Stimulated activated naive CD8-positive, alpha-beta T cell treated with anti-CD3 and anti-CD28 coated beads, Interleukin-15, Interleukin-2, amounts not matched to agents 100 U/mL and 50 U/mL, for 24 hours (primary cell): ENCODE results near the gene XKR3.
A peak's percentile ranks its signal among the peaks of the same experiment; 100 is the strongest.
"Not testable (repeated sequence)": the region's sequence is repeated elsewhere in the genome, so short reads cannot be mapped to it uniquely, and the experiment has no call there.

Experiments used
- ATAC-seq: fragments of 150-1000 bp; cut with Tn5 transposase; one replicate; pipeline ENCODE4 v1.10.0; 2021
- DNase-seq: peaks from one replicate; pipeline ENCODE4 v3.0.0; 2021

Gene XKR3

GRCh38 chr22:16824716-16825687 is at the start of gene XKR3:
XKR3 (minus strand) TSS chr22:16825411; CDS start chr22:16808073, 17,338 bp downstream.
- ATAC-seq, result no peak
- DNase-seq, result no peak

DNA sequence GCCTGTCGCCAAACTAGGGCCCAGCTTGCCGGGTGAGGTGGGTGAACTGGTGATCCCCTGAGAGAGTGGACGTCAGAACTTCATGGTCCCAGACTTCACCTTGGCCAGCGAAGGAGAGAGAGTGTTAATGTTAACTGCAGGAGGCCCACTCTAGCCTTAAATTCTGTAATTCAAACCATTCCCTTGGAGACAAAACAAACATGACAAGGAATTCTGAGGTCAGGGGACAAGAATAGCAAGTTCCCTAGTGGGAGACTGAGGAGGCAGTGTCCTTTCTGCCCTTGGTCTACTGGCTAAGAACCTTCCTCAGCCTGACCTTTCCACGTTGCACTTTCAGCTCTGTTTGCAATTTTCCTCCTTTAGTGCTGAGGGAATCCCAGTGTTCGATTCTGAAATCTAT is 44.4 kb upstream of the XKR3 start:
- ATAC-seq, DNase-seq: not testable (repeated sequence)

DNA sequence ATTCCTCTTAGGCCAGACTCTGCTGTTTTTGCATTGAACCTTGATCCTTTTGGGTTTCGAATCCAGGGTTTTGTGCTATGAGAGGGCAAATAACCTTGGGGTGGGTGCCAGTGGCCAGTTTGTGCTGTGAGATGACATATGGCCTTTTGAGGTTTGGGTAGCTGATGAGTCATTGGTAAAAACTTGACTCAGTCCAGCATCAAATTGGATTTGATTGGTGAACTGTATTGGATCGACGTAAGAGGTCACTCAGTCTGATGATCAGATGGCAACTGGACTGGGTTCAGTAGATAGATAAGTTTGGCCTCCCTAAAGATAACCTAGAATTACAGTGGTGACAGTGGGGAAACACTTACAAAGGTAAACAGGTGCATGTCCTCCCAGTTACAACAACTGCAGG is 41.0 kb upstream of the XKR3 start:
- no peak for ATAC-seq
- no peak for DNase-seq

GRCh38 chr22:16856851-16857250 is 31.6 kb upstream of the XKR3 start:
- ATAC-seq, DNase-seq: not testable (repeated sequence)

GRCh38 chr22:16854631-16855030 is 29.4 kb upstream of the XKR3 start:
- ATAC-seq (no peak), DNase-seq (no peak)

- ATAC-seq, result not testable (repeated sequence)
These were observed 26.2 kb upstream of the XKR3 start for GRCh38 chr22:16851268-16851996.

GRCh38 chr22:16847271-16847670 is 22.1 kb upstream of the XKR3 start:
- DNase-seq, result no peak
- no peak for ATAC-seq

More at GRCh38 chr22:16851268-16851996, 26.2 kb upstream of the XKR3 start:
- not testable (repeated sequence) for DNase-seq

- no peak for ATAC-seq
- no peak for DNase-seq
These were observed 20.7 kb upstream of the XKR3 start for GRCh38 chr22:16845881-16846280.

DNA sequence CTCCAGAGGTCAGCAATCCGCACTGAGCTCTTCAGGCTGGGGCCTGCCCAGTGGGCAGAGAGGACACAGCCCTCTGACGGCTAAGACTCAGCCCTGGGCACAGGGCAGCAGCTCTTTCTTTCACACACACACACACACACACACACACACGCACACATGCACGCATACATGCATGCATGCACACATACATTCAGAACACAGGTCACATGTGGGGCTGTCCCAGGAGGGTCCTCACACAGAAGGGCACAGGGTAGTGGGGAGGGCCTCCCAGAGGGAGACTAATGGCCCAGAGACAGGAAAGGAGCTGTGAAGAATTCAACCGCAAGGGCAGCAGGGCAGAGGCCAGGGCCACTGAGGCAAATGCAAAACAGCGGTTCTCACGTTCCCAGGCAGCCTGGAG is 20.3 kb upstream of the XKR3 start:
- peak; percentile 9 for ATAC-seq

DNA sequence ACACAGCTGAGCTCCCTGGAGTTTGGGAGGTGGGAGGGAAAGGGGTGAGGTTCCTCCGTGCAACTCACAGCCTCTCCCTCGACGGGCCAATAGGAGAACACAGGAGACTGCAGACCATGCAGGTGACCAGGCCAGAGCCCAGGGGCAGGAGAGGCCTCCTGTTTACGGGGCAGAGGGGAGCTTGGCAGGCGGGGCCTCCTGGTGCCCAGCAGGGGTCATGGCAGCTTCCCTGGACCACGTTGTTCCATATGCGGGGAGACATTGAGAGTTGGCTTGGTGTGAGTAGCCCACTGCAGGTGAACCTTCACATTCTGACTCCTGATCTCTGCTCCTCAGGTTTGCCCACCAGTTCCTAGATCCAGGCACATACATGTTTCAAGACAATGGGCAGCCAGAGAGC is 19.3 kb upstream of the XKR3 start:
- ATAC-seq, result no peak
- DNase-seq, result no peak

More for the DNA sequence above, 20.3 kb upstream of the XKR3 start:
- no peak for DNase-seq

- ATAC-seq, result no peak
These were observed 12.9 kb upstream of the XKR3 start for GRCh38 chr22:16838073-16838472.

GRCh38 chr22:16834971-16835370 is 9.8 kb upstream of the XKR3 start:
- no peak for DNase-seq
- no peak for ATAC-seq

More at GRCh38 chr22:16838073-16838472, 12.9 kb upstream of the XKR3 start:
- DNase-seq, result no peak

DNA sequence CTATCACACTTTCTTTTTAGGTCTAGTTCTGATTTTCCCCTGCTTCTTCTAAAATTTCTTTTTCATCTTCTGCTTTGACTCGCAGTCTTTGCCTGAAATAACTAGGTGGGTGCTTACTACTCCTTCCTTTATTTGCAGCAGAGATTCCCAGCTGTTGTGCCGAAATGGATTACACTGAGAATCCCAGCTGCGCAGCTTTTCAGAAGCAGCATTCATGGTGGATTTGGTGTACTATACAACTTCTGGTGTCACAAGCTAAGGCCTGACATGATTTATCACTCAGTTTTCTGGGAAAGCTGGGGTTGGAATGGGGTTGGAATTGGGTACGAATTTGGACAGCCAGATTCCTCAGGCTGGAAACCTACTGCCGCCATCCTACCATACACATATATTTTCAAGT is 6.0 kb upstream of the XKR3 start:
- ATAC-seq (no peak), DNase-seq (no peak)

- no peak for ATAC-seq
- no peak for DNase-seq
These were observed 4.8 kb upstream of the XKR3 start for GRCh38 chr22:16829985-16830384.

DNA sequence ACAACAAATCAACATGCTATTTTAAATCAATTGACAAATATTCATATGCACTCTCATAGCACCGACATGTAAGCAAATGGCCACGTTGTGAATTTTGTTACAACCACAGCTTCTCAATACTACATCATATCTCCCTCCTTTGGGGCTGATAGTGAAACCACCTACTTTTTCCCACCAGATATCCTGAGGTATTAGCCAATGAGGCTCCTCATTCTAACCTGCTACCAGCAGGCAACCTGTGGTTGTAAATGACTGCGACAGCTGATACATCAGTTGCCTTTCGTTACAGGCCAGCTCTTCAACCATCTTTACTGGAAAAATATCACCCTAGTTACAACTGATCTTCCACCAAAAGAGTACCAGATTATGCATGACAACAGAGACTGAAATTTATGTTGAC is 3.7 kb upstream of the XKR3 start:
- no peak for DNase-seq
- ATAC-seq, result no peak

GRCh38 chr22:16827506-16827905 is 2.3 kb upstream of the XKR3 start:
- no peak for DNase-seq
- ATAC-seq, result no peak

DNA sequence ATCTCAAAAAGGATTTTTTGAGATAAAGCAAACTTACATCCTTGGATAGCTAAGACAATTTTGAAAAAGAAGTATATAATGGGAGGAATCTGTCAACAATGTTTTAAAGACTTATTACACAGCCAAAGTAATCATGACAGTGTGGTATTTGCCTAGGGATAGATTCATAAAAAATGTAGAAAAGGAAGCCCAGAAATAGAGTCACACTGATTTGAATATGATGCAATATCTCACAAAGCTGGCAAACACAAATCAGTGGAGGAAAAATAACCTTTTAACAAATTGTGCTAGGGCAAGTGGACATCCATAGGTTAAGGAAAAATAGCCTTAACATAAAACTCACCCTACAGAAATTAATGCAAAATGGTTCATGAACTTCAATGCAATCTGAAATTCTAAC is 6.0 kb downstream of the XKR3 start:
- DNase-seq (no peak), ATAC-seq (no peak)

DNA sequence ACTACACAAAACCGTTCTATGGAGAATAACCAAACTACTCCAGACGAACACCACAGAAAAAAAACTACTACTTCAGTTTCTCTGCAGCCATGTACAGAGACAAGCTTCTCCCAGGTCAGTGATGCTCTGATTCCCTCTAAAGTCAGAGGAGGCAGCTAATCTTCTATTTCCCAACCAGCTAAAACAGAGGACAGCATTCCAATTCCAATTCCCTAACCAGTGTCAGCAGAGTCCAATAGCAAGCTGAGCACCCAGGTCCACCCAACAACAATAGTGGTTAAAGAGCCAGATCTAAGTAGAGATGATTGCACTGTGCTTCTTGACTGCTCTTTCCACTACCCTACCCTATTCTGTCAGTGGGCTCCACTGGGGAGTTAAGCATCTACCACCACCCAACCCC is 6.7 kb downstream of the XKR3 start:
- DNase-seq (no peak), ATAC-seq (no peak)

DNA sequence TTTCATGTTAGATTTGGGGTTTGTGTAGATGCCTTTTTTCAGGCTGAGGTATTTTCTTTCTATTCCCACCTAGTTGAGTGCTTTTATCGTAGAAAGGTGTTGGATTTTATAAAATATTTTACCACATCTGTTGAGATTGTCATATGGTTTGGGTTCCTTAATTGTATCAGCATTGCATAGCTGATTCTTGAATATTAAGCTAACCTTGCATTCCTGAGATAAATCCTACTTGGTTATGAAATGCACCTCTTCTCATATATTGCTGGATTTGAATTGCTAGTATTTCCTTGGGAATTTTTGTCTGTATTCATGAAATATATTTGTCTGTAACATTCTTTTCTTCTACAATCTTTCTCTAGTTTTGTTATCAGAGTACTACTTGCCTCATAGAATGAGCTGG is 10.1 kb downstream of the XKR3 start:
- DNase-seq, result no peak
- no peak for ATAC-seq

DNA sequence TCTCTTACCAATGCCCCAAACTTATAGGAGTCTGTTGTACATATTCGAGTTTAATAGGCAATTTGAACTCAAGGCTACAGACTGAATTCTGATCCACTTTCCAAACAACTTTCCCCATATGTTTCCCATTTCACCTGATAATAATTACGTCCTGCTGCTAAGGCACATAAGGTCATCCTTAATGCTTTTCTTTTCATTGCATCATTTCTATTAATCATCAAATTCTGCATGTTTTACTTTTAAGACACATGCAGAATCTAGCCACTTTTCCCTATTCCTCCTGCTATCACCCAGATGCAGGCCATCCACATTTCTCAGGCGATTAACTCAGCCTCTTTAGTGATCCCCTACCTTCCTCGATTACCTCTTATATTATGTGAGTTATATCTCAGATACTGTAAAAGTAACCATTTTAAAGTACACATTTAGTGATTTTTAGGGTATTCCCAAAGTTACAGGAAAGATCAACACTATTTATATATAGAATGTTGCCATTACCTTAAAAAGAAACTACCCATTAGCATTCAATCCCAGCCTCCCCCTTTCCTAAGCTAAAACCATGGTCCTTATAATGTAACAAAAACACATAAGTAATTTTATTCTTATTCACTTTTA is 14.9 kb downstream of the XKR3 start:
- ATAC-seq, result no peak
- no peak for DNase-seq

GRCh38 chr22:16808744-16809143 is 16.5 kb downstream of the XKR3 start:
- DNase-seq (no peak), ATAC-seq (no peak)

DNA sequence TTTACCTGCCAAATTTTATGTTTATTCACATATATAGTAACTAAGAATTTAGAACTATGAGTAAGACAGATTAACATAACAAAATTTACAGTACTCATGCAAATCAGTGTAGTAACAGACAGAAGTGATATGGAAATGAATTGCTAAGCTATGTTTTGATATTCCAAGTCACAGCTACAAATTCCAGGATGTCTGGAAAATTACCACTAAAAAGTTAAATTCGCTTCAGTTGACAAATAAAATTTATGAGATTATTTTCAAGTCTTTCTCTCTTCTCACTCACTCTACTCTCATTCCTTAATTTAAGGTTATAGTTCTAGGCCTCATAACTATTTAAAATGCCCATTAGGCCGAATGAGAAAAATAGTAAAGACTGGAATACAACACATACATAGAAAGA is 18.1 kb downstream of the XKR3 start:
- ATAC-seq, result no peak
- DNase-seq, result no peak

GRCh38 chr22:16806401-16806800 is 18.8 kb downstream of the XKR3 start:
- ATAC-seq (no peak), DNase-seq (no peak)
